Kasumi-1 (cell line): Measurements from ENCODE around the gene GRM8.

Source experiments
- DNase-seq, 2 experiments: peaks; one replicate each; lab custom pipeline; 2025; lab: John Stamatoyannopoulos, UW

Gene GRM8

DNA sequence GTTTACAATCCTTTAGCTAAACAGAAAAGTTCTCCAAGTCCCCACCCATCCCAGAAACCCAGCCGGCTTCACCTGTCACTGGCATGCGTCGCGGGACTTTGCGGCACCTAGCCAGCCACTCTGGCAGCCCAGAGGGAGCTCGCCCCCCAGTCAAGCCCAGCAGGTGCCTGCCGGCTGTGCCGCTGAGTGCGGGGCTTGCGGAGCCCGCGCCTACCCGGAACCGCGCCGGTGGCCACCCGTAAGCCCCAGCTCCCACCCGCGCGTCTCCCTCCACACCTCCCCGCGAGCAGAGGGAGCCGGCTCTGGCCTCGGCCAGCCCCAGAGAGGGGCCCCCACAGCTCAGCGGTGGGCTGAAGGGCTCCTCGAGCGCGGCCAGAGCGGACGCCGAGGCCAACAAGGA lies 446.1 kb downstream of the GRM8 start:
- DNase-seq, result no peak

DNA sequence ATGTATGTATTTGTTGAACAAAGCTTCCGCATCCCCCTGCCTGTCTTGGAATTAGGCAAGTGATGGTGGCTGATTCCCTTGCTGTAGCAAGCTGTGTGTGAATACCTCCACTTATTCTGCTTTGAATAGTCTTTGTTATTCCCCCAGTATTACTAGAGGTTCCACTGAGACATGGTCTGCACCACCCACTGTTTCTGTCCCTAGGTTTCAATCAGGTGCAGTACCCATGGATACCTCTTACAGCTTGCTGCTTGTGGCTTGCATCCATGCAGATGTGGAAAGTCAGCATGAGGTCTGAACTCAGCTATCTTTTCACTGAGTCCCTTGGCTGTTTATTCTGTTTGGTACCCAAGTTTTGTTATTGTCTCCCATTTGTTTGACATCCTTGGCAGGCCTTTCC lies 447.4 kb downstream of the GRM8 start:
- DNase-seq, result no peak

DNA sequence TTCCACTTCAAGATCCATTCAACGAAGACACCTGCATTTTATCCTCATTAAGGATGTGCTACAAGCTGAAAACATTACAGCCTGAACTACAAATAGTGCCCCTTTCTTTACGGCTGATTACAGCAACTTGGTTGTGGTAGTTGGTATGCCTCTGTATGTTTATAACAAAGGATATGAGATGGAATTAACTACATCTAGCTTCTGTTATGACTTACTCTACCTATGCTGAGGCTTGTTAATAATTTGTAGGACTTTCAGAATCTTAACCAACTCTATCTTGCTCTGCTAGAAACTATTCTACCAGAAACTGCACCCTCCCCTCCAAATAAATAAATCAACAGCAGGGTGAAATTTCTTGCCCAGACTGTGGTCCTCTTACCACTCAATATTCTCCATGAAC lies 448.1 kb downstream of the GRM8 start:
- DNase-seq, result no peak

DNA sequence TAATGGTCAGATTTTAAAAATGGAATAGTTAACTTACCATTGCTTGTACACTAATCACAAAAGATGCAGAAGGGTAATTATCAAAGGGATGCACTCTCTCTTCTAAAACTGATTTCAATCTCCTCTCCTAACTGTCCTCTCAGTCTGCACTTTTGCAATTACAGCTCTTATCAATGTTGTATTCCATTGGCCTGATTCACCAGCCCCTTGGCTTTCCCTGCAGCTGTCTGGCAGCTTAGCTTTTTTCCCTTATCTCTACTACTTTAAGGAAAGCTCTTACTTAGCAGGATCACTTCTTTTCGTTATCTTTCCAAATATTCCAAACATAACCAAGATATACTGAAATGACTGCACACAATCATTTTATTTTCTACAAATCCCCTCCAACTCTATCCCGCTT lies 448.8 kb downstream of the GRM8 start:
- no peak for DNase-seq

DNA sequence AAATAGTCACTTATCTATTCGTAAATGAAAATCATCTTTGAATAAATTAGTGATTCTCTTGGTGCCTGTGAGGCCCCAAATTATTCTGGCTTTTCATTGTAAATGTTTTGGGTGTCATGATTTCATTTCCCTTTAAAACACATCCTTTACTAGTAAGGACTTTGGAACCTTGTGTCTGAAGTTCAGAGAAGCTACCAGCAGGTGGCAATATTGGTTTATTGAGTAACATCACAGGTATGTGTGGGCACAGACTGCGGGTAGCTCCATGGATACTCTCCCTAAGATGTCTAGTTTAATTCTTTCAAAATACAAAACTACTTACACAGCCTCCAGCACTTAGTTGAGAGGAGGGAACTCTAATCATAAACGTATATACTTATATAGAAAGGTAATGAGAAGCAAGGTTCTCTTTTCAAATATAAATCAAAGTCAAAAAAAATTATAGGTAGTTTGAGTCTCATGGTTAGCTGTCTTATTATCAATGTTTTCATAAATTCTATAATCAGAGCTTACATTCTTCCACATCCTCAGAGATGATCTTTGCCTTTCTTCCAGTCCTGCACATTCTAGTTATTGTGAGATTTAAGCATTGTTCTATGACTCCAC lies 449.6 kb downstream of the GRM8 start:
- peak; percentile 62 to 77 for DNase-seq

DNA sequence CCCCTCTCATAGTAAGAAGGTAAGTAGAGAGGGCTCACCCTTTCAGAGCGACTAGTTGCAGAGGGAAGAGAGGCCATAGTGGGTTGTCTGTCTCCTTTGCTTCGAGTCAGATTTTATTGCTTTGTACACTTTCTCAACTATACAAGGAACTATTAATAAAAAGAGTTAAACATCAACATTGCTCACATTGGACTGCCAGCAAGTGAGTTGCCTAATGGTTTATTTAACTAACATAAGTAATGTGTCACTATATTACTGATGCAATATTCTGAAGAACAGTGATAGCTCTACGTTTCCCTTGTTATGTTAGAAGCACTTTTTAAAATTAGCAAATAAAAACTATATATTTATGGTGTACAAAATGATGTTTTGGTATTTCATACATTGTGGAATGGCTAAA lies 451.0 kb downstream of the GRM8 start:
- DNase-seq, result no peak

DNA sequence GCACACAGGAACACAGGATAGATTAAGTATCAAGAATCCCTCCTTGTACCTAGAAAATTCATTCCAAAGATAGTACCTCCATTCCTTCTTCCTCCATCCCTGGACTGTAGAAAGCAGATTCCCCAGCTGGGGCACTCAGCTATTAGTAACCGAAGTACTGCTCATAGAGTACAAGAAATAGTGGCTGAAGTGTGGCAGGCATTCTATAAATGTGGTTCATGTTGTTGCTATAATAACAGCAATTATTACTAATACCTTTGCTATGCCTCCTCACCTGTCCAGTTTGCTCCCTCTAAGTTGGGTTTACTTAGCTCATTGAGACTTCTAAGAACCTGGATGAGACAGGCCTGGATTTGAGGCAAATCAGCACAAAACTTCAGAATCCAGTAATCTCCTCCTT lies 453.2 kb downstream of the GRM8 start:
- DNase-seq, result no peak

DNA sequence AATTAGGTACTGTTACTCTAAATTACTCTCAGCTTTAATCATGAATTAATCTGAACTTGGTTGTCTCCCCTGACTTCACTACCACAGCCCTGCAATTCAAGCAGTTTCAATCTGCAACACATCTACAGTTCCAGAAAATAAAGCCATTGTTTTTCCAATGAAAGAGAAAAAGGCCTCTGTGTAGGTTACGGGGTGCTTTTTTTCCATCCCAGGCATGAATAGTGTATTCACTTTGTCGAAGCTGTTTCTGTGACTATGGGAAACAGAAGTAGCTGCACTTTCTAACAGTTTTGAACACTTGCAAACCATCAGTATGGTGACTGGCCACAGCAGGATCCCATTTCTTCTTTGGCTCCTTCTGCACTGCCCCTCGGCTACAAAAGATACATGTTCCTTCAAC lies 460.2 kb downstream of the GRM8 start:
- no peak for DNase-seq

DNA sequence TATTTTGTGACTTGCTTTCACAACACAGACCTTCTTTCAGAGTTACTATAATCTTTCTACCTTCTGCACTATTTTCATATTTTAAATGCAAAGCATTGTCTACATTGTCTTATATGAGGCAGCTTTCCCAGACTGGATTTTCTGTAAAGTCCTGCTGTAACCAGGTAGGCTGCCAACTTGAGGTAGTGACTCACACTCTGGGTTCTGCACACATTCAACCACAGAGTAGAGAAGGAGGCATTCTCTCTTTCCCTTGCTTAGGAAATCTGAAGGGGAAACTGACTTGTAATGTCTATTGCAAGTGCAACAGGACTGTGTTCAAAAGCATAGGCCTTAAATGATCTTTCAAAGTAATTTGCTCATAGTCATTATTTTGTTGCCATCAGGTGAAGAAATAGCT lies 461.4 kb downstream of the GRM8 start:
- no peak for DNase-seq

DNA sequence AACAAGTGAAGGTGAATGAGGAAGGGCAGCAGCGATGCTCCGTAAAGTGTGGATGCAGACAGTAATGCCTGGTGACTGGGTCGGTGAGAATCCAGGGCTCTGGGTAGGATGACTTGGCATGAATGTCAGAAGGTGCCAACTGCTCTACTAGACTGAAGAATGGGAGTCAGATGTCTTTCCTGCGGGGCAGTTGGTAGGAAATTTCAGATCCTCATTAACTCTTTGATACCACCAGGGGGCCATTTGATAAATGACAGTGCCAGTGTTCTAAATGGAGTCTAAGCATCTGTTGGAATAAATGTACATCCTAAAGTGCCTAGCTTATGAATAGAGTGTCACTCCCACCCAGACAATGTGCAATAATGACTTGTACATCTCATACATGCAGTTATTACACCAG lies 462.0 kb downstream of the GRM8 start:
- DNase-seq, result peak; percentile 21 to 34

DNA sequence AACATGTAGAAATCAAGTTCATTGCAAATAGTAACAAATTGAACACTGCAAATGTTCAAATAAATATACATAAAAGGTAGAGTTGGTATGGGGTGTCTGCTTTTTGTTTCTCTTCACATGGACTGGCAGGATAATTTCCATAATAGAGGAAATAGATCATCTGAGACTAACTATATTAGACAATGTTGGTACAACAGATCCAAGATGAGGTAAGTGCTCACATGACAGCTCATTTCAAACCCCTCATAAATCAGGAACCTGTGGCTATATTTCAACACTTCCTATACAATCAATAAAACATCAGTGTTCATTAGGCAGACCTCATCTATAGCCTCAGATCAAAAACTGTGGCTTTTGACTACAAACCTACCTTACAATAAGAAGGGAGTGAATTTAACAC lies 469.1 kb downstream of the GRM8 start:
- DNase-seq, result no peak

DNA sequence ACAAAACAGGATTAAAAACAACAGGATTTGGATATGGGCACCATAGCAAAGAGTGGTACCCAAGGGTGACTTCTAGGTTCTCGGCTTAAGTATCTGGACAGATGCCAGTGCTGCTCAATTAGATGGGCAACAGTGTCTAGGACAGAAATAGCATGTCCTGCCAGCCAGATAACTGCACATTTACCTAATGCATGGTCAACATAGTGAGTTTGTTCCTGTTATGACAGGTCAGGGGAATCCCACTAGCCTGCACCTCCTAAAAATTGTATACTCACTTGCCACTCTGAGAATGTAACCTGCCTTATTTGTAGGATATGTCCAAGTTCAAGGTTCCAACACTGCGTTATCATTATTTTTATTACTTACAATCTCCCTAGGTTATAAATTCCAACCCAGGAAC lies 471.7 kb downstream of the GRM8 start:
- DNase-seq, result no peak

DNA sequence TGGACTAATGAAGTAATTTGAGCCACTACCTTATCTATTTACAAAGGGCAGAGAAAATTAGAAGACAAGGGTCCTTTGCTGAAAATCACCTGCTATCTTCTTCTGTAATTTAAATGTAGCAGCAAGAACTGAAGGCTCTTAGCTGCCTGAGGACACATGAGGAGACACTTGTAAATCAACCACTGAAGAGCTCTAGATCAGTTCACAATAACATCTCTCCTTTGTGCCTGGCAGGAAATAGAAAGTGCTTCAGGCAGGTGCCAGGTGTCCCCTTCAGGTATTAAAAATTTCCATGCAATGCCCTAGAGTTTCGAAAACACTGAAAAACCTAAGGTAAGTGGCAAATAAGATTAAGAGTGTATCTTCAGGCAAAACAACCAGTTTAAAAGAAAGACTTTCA lies 474.6 kb downstream of the GRM8 start:
- no peak for DNase-seq

DNA sequence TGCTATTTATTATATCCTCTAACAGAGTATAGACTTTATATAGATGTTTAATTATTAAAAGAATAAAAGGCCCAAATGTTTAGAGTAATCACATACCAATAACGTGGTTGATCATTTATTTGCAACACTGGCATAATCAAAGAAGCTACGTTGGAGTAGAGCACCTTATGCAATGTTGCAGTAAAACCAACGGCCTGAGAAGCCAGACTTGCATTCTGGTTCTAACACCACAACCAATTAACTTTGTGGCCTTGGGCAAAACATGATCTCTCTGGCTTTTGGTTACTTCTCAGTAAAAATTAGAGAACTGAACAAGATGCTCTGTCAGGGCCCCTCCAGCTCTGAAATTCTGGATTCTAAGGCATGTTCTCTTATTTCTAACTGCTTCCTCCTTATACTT lies 476.2 kb downstream of the GRM8 start:
- DNase-seq, result no peak

DNA sequence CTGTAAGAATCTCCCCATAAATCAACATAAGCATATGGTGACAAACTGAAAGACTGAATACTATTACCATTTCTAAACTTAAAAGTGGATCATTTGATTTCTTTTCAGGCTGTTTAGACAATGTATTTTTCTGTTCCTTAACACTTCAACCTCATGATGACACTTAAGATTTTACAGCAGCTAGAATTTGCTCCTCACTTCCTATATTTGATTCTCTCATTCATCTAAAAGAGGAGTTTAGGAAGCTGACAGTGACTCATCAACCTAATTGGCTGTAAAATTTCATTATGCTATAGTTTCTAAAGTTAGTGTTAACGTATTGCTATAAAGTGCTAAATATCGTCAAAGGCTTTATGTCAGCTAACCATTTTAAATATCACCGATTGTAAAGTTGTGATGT lies 478.7 kb downstream of the GRM8 start:
- DNase-seq, result no peak

DNA sequence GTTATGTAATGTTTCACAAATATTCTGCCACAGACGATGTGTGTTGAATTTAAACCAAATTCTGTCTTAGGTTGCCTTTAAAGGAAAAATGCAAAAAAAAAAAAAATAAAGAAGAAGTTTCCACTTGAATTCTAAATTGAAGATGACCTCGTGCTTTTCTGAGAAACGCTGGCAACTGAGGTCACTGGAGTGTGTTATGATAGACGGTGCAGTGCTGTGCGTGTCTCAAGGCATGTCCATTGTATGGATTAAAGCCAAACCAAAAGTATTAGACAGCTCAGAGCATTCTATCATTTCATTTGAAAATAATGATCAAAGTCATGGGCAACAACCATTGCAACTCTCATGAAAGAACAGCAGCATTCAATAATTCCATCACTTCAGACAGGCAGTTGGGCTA lies 483.9 kb downstream of the GRM8 start:
- DNase-seq, result no peak

DNA sequence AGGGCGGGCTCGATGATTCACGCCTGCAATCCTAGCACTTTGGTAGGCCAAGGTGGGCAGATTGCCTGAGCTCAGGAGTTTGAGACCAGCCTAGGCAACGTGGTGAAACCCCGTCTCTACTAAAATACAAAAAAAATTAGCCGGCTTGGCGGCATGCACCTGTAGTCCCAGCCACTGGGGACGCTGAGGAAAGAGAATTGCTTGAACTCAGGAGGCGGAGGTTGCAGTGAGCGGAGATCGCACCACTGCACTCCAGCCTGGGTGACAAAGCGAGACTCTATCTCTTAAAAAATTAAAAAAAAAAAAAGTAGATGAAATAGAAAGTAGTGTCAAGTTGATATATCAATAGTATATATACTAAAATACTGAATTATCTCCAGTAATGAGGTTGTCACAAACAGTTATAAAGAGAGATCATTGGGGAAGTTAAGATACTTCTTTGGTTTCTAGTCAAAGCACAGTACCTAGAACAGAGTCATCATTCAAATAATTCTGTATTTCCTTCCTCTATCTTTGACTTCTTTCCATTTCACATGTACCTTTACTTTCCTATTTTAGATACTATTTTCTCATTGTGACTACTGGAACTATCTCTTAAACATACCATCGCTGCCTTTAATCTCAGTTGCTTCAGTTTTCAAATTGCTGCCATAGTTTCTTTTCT lies 491.7 kb downstream of the GRM8 start:
- DNase-seq, result no peak

DNA sequence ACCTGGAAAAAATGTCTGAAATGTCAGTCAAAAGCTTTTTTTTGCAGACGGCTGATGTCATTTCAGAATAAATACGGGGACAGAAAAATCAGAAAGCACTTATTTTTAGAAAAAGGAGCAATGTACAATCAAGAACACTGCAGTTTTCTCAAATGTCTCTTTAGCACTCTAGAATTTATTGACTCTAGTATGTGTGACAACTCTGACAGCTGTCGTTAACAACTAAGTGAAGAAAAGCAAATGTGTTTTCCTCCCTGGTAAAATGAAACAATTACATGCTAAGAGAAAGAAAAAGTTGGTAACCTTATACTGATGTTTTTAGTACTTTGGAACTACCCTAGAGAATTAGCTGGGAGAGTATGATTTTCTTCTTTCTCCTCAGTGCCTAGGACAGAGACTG lies 497.4 kb downstream of the GRM8 start:
- DNase-seq, result no peak

DNA sequence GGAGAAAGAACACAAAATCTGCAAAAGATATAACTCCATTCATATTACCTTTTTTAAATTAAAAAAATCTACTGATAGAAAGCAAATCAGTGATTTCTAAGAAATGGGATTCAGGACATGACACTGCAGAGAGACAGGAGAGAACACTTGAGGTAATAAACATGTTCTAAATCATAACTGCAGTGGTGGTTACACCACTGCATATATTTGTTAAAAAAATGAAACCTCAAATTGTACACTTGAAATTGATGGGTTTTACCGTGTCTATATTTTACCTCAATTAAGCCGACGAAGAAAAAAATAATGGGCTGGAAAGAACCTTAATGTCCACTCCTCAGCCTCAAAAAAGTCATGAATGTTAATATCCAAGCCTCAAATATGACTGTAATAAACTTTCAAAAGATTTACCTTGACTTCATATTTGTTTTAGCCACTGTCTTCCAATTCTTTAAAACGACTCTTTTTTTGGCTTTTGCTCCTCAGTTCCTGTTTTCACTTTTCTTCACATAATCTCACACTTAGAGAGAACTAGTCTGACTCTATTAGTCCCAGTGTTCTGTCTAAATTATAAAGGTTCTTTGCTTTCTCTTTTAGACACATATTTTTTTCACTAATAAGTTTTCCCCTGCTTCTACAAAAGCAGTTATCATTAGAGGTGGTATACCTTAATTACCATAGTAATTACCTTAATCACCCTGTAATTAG lies 502.4 kb downstream of the GRM8 start:
- DNase-seq, result no peak

DNA sequence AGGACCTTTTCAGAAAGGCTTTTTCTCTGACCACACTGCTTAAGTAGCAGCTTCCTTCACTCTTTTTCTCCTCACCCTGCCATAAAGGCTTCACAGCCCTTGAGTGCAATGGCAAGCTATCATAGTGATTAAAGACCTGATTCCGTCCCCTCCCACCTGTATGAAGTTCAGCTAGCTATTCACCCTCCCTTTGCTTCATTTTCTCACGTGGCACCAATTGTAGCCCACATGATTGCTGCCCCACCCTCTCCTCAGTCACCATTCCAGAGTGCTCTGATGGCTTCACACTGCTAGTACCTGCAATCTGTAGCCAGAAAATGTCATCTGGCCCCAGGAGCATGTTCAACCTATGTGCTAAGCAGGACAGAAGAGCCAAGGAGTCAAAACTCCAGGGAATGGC lies 523.8 kb downstream of the GRM8 start:
- no peak for DNase-seq

DNA sequence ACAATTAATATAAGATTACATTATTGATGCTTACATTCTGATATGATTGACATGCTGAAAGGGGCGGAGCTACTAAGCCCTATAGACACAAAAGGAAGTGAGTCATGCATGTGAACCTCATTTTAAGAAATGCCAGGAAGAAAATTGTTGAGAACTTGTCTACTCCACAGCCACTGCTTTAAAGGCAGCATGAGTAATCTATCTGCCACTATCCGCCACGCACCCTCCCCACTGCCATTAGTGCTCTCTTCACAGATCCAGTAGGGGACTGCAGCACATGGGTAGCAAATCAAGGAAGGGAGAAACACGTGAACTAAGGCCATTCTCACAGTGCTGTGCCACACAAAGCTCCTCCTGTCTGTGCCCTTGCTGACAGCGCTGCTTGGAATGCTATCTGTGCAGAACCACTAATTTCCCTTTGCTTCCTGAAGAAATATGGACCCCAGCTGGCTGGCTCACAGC lies 524.8 kb downstream of the GRM8 start:
- DNase-seq, result peak; percentile 30 to 42

DNA sequence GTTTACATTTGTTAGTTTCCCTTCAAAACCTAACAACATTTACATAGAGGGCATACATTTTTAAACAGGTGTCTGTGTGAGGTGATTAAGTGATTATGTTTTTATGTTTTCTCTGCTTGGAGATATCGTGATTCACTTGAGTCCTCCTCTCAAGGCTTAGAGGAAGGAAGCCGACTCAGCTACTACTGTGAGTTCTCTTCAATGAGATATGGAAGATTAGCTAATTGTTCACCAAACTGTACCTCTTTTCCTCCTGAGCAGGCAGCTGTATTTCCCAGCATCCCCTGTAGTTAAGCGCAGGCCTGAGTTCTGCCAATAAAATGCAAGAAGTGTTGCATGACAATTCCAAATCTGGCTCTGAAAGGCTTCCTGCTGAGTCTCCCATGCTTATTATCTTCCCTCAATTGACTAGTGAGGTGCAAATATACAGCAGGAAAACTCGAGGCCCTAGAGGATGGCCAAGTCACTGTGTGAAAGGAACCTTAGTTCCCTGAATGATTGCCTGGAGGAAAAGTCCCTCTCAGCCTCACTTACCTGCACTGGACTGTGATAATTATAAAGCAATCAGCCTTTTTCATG lies 528.7 kb downstream of the GRM8 start:
- no peak for DNase-seq

DNA sequence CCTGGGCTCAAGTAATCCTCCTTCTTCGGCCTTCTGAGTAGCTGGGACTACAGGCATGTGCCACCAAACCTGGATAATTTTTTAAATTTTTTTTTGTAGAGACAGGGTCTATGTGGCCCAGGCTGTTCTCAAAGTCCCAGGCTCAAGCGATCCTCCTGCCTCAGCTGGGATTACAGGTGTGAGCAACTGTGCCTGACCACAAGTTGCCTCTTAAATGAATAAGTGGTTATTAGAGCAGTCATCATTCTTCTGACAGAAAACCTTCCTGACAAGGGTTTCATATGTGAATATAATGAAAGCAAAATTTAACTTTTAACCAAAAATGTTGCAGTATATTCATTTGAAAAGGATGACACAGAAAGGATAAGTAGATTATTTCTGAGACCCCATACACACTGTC lies 532.5 kb downstream of the GRM8 start:
- no peak for DNase-seq
